Stimulated activated CD8-positive, alpha-beta memory T cell treated with anti-CD3 and anti-CD28 coated beads, Interleukin-12 subunit alpha, Interleukin-12 subunit beta, amount 100 ng/mL, for 24 hours (primary cell): ENCODE data around the gene PDE8A.
"Not testable (repeated sequence)": the region's sequence is repeated elsewhere in the genome, so short reads cannot be mapped to it uniquely, and the experiment has no call there.

ENCODE experiments used
- DNase-seq: peaks from one replicate; pipeline ENCODE4 v3.0.0-alpha.2; 2020; ENCODE audit errors: extremely low read depth

Gene PDE8A

DNA sequence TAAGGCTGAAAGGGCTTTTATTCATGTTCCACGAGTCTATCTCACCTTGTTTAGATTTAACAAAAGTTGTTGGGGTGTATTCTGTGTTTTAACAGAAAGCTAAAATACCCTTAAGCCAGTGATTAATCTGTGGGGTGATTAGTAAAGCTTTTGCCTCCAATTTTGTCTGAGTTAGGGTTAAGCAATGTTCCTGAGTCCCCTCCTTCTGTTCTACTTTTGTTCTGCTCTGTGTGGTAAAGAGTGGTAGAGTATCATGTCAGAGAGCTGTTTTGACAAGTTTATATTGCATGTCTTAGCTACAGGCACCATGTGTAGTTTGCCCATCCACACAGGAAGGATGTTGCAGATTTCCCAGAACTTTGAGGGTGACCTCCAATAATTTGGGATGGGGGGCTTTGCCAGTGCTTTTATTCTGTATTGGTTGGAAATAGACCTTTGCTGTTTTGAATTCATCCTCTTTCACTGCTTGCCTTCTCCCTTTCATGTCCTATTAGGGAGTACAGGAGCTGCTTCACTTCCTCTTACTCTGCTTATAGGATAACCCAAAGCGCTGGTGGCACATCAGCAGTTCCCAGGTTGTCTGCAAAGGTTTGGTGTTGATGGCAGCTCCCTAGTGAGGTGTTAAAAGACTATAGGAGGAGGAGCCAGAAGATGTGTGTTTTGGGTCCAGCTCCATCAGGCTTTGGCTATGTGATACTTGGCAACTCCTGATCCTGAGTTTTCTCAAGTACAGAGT, 7.4 kb downstream of the PDE8A start:
- no peak for DNase-seq

DNA sequence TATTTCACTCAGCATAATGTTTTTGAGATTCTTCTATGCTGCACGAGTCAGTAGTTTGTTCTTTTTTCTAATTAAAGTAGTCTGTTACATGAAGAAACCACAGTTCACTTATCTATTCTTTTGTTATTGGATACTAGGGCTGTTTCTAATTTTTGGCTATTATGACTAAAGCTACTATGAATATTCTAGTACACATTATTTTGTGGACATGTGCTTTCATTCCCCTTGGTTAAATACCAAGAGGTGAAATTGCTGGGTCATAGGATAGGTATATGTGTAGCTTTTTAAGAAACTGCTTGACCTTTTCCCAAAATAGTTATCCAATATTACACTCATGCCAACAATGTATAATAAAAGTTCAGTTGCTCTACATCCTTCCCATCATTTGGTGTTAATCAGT, 8.9 kb downstream of the PDE8A start:
- no peak for DNase-seq

DNA sequence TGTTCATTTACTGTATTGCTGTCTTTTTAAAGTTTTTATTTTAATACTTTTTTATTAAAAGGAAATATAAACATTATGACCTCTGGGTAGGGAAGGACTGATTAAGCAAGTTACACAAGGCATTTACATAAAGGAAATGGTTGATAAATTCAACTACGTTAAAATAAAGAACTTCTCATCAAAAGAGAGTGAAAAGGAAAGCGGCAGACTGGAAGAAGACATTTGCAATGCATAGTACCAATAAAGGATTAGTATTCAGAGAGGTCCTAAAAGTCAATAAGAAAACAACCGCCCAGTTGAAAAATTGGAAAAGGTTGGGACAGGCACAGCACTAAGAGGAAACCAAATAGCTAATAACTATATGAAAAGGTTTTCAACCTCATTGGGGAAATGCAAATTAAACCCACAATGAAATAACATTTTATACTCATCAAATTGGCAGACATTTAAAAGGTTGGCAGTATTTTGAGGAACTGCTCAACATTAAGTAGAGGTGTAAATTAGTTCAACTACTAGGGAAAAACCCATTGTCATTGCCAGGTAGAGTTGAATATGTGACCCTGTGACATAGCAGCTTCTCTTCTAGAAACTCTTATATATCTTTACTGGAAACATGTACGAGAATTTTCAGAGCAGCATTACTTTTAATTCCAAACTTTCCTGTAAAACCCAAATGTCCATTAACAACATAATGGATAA, 9.5 kb downstream of the PDE8A start:
- DNase-seq: no peak

DNA sequence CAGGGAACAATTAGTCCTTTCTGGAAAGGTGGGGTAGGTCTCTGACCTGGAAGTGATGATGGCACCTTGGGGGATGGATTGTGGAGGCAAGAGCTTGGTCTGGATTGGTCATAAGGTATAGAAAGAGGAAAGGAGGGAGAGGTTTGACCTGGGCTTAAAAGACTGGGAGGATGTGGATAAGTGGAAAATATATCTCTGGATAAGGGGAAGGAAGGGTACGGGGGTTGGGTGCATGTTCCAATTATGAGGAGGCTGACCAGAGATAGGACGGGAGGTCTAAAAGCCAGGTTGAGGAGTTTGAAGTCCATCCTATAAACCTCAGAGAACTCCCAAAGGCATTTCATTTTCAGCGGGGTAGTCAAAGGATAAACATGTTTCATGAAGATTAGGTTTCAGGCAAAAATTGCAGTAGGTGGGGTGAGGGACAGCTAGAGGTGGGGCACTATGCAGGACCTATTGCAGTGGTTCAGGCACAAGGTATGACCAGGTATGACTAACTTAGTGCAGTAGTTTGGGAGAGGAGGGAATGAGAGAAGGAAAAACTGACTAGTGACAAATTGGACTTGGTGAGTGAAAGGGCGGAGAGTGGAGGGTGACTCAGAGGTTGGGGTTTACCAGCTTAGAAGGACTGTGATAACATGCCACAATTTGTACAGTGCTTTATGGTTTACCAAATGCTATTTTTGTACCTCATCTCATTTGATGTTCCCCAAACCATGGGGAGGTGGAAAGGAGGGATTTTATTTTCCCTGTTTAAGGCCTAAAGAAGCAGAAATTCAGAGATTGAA, 10.7 kb downstream of the PDE8A start:
- peak; percentile 21 for DNase-seq

DNA sequence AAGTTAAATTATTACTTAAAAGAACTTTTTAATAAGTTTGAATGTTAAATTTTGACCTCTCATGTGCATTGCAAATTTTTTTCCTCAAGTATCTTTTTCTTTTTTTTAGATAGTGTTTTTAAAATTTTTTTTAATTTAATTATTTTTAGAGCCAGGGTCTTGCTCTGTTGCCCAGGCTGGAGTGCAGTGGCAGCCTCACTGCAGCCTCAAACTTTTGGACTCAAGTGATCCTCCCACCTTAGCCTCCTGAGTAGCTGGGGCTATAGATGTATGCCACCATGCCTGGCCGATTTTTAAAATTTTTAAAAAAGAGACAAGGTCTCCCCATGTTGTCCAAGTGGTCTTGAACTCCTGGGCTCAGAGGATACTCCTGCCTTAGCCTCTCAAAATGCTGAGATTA, 14.4 kb downstream of the PDE8A start:
- DNase-seq: no peak

DNA sequence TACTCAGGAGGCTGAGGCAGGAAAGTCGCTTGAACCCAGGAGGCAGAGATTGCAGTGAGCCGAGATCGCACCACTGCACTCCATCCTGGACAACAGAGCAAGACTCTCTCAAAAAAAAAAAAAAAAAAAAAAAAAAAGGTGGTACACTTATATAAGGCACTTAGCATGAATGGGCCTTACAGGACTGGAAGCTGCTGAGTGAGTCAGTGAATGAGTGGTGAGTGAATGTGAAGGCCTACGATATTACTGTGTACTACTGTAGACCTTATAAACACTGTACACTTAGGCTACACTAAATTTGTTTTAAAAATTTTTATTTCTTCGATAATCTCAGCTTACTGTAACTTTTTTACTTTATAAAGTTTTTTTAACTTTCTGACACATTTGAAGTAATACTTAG, 15.1 kb downstream of the PDE8A start:
- not testable (repeated sequence) for DNase-seq

DNA sequence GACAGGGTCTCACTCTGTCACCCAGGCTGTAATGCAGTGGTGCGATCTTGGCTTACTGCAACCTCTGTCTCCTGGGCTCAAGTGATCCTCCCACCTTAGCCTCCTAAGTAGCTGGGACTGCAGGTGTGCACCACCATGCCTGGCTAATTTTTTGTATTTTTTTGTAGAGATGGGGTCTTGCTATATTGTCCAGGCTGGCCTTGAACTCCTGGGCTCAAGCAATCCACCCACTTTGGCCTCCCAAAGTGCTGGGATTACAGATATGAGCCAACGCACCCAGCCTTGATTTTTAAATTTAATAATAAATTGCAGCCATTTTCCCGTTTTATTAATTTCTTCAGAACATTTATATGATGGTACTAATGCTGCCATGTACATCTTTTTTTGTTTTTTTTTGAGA, 15.6 kb downstream of the PDE8A start:
- DNase-seq: not testable (repeated sequence)

DNA sequence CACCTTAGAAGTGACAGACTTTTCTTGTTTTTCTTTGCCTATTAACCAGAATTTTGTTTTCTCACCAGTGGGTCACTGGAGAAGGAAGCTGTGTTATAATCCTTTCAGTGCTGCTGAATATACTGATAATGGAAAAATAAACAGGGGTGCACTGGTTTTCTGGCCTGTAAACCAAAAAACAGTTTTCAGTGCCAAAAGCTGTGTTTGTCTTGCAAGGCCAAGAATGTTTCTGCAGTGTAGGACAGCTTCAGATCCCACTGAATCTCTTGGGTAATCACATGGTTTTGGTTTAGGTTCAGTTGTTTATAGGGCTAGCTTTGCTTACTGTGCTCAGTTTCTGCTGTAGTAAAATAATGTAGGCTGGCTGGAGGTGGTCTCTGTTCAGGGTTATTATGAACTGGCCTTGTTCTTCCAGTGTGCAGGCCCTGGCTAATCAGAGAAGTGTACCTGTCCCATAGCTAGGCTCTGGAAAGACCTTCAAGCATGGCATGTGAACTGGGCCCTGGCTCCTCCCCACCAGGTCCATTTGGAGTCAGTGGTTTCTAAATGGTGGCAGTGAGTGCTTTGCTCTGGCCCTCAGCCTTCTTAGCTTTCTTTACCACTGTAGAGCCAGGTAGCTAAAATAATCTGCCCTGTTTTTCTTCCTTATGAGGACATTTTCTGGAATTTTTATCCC, 18.7 kb downstream of the PDE8A start:
- DNase-seq: no peak

DNA sequence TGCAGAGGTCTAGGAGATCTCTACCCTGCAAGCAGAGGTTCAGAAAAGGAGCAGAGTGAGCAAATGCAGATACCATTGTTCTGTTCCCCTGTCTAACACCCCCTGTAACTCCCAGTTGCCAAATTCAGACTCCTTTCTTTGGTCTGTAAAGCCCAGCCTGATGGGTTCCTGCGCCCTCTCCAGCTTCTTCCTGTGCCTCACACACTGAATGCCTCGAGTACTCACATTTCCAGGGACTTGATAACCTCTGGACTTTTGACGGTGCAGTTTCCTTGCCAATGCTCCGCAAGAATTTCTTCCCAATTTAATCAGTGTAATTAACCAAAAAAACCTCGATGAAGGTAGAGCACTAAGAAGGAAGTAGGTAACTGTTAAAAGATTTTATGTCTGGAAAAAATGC, 19.3 kb downstream of the PDE8A start:
- DNase-seq: no peak

DNA sequence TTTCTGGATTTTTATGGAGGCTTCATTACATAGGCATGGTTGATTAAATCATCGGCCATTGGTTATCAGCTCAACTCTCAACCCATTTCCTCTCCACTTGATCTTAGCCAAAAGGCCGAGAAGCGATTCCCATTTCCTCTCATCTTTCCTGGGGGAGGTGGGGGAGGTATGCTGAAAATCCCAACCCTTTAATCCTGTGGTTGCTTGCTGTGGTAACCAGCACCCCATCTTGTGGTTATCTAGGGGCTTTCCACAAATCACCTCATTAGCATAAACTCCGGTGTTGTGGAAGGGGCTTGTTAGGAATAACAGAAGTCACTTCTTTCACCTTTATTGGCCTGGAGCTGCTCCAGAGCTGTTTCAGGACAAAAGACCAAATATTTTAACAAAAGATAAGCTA, 20.9 kb downstream of the PDE8A start:
- no peak for DNase-seq

DNA sequence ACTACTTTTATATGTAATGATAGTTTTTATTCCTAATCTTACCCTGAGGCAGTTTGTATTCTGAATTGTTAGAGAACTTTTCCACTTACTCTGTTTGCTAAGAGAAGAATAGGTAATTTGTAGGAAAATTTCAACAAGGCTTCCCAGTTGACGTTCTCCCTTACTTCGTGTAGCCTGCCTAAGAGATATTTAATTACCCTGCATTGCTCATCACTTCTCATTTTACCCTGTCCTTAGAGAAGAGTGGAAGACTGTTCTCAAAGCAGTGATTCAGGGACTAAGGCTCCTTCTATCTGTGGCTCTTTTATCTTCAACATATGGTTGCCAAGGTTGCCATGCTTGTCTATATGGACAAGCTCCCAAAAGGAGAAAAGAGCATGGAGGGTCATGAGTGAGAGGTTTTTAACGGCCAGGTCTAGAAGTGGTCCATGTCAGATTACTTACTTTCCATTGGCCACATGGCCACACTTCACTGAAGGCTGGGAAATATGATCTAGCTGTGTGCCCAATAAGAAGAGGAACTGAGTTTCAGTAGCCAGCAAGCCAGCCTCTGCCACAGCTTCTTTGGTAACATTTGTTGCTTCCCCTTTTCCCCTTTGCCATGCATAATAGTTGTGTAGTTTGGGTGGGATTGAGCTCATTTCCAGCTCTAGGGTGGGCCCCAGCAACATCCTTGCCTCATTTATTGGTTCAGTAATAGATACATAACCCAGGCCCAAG, 22.1 kb downstream of the PDE8A start:
- no peak for DNase-seq

DNA sequence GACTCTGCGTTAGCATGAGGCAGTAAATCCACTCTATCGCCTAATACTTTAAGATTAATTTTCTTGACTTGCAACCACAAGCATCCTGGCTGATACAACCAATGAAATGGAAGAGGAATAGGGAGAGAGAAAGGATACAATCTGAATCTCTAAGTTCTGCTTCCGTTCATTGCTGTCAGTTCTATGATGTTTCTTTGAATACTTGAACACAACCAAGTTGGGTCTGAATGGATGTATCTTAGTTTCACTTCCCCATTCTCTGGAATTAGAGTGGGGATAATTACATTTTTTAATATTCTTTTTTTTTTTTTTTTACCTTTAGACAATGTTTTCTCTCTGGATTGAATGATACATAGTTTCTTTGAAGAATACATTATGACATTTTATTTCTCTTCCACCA, 22.9 kb downstream of the PDE8A start:
- no peak for DNase-seq

DNA sequence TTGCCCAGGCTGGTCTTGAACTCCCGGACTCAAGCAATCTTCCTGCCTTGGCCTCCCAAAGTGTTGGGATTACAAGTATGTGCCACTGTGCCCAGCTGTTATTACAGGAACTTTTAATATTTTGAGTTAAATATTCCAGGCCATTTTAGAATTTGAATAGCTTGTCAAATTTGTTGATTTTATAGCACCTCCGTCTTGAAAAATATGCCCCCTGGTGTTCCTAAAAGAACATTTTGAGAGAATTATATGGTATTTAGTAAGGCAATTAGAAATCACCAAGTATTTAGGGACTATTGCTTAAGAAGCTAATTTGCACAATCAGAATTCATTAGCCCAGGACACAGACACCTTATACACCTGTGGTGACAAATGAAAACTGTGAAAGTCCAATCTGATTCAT, 23.7 kb downstream of the PDE8A start:
- no peak for DNase-seq

DNA sequence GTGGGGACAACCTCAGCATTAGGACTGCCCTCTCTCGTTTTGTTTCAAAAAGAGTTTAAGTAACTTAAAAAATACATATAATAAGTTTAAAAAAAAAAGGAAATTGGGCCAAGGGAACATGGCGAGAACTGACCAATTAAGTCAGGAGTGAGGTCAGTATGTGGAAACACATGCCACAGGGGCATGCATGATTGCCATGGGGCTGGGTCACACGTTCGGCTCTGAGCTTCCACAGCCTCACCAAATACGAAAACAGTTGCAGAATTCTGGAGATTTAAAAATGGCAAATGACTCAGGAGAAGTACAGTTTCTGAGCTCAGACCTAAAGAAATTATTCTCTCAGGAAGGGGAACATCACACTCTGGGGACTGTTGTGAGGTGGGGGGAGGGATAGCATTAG, 24.1 kb downstream of the PDE8A start:
- no peak for DNase-seq

DNA sequence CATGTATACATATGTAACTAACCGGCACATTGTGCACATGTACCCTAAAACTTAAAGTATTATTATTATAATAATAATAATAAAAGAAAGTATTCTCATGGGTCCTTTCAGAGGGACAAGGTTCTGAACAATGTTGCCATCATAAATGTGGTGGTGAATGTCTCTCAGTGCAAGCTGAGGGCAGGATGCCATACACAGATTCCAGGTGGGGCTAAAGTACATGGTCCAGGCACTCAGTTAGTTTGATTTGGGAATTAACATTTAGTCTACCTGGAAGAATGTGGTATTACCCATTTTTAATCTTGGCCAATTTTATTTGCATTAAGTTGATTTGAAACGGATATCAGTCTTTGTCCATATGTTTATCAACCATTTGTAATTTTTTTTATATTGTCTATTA, 24.5 kb downstream of the PDE8A start:
- DNase-seq: no peak

DNA sequence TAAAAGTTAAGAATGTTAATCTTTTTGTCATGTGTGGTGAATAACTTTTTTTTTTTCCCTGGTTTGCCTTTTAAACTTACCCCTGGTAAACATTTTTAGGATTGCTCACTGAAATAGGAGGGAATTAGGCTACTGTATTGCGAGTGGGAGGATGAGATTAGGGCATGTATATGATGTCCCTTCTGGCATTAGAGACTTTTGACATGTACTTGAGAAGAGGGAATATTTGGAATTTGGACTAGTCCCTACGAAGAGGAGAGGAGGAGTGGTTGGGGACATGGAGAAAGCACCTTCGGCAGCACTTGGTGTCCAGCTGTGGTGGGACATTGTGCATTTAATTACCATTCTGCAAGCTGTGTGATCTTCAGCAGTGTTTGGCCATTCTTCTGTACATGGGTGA, 25.0 kb downstream of the PDE8A start:
- no peak for DNase-seq

DNA sequence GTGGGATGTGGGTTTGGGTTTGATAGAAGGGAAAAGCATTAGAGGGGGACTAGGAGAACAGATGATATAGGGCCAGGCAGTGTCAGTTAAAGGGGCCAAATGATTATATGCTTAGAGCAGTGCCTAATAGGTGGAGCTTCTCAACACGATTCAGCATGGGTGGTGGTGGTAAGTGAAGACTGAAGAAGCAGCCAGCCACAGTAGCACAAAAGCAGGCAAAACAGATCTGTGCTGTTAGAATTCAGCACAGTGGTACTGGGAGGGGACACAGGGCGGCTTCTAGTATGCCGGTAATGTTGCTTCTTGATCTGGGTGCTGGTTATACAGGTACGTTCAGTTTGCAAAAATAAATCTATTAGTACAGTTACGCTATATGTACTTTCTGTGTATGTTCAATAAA, 25.5 kb downstream of the PDE8A start:
- no peak for DNase-seq

DNA sequence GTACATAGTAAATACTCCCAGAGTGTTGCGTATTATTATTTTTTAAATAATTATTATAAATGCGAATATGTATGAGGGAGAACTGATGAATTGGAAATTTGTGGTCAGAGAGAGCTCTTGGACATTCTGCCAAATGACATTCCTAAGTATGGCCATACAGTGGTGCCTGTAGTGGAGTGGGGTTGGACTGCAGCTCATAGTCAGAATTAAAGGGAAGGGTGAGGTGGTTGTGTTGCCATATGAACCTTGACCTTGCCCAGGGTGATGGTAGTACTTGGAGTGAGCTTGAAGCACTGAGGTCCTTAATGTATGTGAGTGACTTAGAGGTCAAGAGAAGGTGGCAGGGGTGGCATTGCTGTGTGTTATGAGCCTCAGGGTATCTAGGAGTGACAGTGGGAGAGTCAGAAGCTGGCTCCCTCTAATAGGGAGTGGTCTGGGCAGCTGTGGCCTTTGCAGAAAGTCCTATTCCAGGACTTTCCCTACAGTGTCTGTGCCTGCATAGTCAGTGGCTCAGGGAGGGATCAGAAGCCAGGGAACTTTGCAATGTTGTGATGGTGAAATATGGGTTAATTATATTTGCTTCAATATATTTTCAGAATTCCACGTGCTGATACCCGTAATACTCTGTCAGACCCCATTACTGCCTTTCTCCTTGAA, 26.2 kb downstream of the PDE8A start:
- no peak for DNase-seq

DNA sequence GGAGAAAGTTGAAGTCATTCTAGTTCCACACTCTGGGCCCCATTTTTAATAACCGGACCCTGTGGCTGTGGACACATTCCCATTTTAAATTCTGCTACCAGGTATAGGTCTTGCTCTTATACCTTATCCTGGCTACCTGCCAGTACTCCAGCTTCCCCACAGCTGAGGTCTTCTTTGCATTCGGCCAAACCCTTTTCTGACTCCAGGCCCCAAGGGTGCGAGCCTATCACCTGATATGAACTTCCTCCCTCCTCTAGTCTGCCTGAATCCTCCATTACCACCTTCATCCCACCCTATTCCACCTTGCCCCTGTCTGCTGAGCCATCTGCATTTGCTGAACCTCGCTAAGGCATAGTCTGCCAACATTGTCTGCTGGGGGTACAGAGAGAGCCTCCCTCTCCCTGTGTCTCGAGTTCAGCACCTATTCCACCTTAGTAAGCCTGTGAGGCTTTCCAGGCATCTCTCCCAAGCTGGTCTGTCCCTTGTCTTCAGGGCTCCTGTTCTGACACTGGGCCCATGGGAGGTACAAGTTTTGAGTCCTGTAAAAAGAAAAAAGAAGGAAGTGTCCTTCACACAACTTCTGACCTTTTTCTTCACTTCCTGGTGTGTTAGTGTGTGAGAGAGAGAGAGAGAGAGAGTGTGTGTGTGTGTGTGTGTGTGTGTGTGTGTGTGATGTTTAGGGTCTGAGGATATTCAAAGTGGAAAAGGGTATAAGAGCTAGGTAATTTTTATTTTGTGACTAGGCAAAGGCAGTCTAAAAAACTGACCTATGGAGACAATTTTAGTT, 27.0 kb downstream of the PDE8A start:
- no peak for DNase-seq

DNA sequence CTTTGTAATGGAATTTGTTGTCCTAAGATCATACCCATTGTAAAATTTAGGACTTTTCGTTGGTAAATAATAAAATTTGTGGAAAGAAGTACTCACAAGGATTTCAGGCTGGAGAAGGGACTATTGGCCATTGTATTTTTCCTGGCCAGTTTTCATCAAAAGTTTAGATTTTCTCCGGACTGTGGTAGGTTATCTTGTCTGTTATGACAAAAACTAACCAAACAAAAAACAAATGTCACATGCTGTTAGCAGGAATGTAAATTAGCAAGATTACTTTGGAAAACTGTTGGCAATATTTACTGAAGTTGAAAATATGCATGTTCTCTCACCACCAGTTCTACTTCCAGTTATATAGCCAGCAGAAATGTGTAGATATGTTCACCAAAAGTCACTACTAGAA, 27.8 kb downstream of the PDE8A start:
- no peak for DNase-seq

DNA sequence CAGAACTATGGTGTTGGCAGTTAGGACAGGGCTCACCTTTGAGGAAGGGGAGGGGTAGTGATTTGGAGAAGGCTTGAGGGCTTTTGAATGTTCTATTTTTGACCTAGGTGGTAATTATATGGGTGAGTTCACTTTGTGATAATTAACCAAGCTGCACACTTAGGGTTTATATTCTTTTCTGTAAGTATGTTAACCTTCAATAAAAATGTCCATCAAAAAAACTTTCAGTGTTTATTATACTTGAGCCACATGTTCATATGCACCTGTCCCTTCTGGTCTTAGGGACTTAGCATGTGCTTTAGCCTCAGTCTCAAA, 28.4 kb downstream of the PDE8A start:
- DNase-seq: no peak
